GM23338 (cell line): ENCODE measurements around the gene TBC1D12.

Experiments
- CREB1 ChIP-seq: fragments of 250-450 bp; sonication (Bioruptor Pico); IDR thresholded peaks from 2 replicates; pipeline ENCODE4 v1.5.0; 2020; ENCODE audit warnings: low read depth, mild to moderate bottlenecking, moderate library complexity
- EZH2 ChIP-seq: fragments of 200-600 bp; sonication (generic); IDR thresholded peaks from one replicate; pipeline ENCODE4 v1.8.0; 2017; ENCODE audit warnings: antibody characterized with exemption, mild to moderate bottlenecking, low read depth; ENCODE audit not compliant: unreplicated experiment
- EZH2phosphoT487 ChIP-seq: fragments of 200-600 bp; sonication (generic); IDR thresholded peaks from one replicate; pipeline ENCODE4 v1.8.1; 2018; ENCODE audit warnings: antibody characterized with exemption; ENCODE audit not compliant: unreplicated experiment
- JUNB ChIP-seq: IDR thresholded peaks from one replicate; pipeline ENCODE4 v1.6.1; 2016; ENCODE audit warnings: antibody characterized with exemption; ENCODE audit not compliant: unreplicated experiment
- POLR2AphosphoS5 ChIP-seq: IDR thresholded peaks from 2 replicates; pipeline ENCODE4 v1.6.1; 2016; ENCODE audit warnings: antibody characterized with exemption, low read depth
- STAT1 ChIP-seq: IDR thresholded peaks from one replicate; pipeline ENCODE4 v1.6.1; 2016; ENCODE audit warnings: antibody characterized with exemption; ENCODE audit not compliant: unreplicated experiment
- ZNF114 ChIP-seq: fragments of 250-450 bp; sonication (Bioruptor Pico); IDR thresholded peaks from 2 replicates; pipeline ENCODE4 v1.5.0; 2020; ENCODE audit warnings: mild to moderate bottlenecking, moderate library complexity
- ZNF331 ChIP-seq: fragments of 250-450 bp; sonication (Bioruptor Pico); IDR thresholded peaks from 2 replicates; pipeline ENCODE4 v1.5.0; 2020; ENCODE audit warnings: low read depth, mild to moderate bottlenecking, moderate library complexity
- TF ChIP-seq, protein P1 (sequence below), 2 experiments: fragments of 200-600 bp in 1 of 2; sonication (generic) in 1 of 2; conservative IDR thresholded peaks; 2 replicates each; pipeline versions ENCODE4 v1.5.1 to v1.6.1; 2016 to 2017; ENCODE audit warnings: antibody characterized with exemption in 2 of 2, low read depth in 2 of 2, mild to moderate bottlenecking in 2 of 2, moderate library complexity in 1 of 2
- TF ChIP-seq, protein P2 (sequence below): IDR thresholded peaks from one replicate; pipeline ENCODE4 v1.6.1; 2018; ENCODE audit warnings: antibody characterized with exemption; ENCODE audit not compliant: unreplicated experiment
- TF ChIP-seq, protein P3 (sequence below): fragments of 250-450 bp; sonication (Bioruptor Pico); IDR thresholded peaks from 2 replicates; pipeline ENCODE4 v1.5.0; 2020; ENCODE audit warnings: mild to moderate bottlenecking, moderate library complexity
- TF ChIP-seq, protein P4 (sequence below): IDR thresholded peaks from 2 replicates; pipeline ENCODE4 v1.6.1; 2016; ENCODE audit warnings: antibody characterized with exemption

DNA sequence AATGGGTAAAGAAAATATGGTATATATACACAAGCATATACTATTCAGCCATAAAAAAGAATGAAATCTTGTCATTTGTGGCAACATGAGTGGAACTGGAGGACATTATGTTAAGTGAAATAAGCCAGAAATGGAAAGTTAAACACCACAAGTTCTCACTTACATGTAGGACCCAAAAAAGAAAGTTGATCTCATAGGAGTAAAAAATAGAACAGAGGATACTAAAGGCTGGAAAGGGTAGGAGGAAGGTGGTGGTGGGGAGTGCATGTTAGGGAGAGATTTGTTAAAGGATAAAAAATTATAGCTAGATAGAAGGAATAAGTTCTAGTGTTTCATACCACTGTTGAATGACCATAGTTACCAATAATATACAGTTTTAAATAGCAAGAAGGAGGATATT is 48.4 kb downstream of the TBC1D12 start:
- TF ChIP-seq EZH2 (no peak), EZH2phosphoT487 (no peak), POLR2AphosphoS5 (no peak), ZNF114 (CRISPR knock-in tag) (no peak), CREB1 (CRISPR knock-in tag) (no peak), STAT1 (no peak), JUNB (no peak), ZNF331 (no peak)
- TF ChIP-seq, protein P1, sequence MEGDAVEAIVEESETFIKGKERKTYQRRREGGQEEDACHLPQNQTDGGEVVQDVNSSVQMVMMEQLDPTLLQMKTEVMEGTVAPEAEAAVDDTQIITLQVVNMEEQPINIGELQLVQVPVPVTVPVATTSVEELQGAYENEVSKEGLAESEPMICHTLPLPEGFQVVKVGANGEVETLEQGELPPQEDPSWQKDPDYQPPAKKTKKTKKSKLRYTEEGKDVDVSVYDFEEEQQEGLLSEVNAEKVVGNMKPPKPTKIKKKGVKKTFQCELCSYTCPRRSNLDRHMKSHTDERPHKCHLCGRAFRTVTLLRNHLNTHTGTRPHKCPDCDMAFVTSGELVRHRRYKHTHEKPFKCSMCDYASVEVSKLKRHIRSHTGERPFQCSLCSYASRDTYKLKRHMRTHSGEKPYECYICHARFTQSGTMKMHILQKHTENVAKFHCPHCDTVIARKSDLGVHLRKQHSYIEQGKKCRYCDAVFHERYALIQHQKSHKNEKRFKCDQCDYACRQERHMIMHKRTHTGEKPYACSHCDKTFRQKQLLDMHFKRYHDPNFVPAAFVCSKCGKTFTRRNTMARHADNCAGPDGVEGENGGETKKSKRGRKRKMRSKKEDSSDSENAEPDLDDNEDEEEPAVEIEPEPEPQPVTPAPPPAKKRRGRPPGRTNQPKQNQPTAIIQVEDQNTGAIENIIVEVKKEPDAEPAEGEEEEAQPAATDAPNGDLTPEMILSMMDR (conservative IDR thresholded peaks at IDR 0.05; ENCODE audit: low read depth in 2 of 2): no peak
- TF ChIP-seq, protein P2, sequence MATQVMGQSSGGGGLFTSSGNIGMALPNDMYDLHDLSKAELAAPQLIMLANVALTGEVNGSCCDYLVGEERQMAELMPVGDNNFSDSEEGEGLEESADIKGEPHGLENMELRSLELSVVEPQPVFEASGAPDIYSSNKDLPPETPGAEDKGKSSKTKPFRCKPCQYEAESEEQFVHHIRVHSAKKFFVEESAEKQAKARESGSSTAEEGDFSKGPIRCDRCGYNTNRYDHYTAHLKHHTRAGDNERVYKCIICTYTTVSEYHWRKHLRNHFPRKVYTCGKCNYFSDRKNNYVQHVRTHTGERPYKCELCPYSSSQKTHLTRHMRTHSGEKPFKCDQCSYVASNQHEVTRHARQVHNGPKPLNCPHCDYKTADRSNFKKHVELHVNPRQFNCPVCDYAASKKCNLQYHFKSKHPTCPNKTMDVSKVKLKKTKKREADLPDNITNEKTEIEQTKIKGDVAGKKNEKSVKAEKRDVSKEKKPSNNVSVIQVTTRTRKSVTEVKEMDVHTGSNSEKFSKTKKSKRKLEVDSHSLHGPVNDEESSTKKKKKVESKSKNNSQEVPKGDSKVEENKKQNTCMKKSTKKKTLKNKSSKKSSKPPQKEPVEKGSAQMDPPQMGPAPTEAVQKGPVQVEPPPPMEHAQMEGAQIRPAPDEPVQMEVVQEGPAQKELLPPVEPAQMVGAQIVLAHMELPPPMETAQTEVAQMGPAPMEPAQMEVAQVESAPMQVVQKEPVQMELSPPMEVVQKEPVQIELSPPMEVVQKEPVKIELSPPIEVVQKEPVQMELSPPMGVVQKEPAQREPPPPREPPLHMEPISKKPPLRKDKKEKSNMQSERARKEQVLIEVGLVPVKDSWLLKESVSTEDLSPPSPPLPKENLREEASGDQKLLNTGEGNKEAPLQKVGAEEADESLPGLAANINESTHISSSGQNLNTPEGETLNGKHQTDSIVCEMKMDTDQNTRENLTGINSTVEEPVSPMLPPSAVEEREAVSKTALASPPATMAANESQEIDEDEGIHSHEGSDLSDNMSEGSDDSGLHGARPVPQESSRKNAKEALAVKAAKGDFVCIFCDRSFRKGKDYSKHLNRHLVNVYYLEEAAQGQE: no peak
- TF ChIP-seq, protein P3, sequence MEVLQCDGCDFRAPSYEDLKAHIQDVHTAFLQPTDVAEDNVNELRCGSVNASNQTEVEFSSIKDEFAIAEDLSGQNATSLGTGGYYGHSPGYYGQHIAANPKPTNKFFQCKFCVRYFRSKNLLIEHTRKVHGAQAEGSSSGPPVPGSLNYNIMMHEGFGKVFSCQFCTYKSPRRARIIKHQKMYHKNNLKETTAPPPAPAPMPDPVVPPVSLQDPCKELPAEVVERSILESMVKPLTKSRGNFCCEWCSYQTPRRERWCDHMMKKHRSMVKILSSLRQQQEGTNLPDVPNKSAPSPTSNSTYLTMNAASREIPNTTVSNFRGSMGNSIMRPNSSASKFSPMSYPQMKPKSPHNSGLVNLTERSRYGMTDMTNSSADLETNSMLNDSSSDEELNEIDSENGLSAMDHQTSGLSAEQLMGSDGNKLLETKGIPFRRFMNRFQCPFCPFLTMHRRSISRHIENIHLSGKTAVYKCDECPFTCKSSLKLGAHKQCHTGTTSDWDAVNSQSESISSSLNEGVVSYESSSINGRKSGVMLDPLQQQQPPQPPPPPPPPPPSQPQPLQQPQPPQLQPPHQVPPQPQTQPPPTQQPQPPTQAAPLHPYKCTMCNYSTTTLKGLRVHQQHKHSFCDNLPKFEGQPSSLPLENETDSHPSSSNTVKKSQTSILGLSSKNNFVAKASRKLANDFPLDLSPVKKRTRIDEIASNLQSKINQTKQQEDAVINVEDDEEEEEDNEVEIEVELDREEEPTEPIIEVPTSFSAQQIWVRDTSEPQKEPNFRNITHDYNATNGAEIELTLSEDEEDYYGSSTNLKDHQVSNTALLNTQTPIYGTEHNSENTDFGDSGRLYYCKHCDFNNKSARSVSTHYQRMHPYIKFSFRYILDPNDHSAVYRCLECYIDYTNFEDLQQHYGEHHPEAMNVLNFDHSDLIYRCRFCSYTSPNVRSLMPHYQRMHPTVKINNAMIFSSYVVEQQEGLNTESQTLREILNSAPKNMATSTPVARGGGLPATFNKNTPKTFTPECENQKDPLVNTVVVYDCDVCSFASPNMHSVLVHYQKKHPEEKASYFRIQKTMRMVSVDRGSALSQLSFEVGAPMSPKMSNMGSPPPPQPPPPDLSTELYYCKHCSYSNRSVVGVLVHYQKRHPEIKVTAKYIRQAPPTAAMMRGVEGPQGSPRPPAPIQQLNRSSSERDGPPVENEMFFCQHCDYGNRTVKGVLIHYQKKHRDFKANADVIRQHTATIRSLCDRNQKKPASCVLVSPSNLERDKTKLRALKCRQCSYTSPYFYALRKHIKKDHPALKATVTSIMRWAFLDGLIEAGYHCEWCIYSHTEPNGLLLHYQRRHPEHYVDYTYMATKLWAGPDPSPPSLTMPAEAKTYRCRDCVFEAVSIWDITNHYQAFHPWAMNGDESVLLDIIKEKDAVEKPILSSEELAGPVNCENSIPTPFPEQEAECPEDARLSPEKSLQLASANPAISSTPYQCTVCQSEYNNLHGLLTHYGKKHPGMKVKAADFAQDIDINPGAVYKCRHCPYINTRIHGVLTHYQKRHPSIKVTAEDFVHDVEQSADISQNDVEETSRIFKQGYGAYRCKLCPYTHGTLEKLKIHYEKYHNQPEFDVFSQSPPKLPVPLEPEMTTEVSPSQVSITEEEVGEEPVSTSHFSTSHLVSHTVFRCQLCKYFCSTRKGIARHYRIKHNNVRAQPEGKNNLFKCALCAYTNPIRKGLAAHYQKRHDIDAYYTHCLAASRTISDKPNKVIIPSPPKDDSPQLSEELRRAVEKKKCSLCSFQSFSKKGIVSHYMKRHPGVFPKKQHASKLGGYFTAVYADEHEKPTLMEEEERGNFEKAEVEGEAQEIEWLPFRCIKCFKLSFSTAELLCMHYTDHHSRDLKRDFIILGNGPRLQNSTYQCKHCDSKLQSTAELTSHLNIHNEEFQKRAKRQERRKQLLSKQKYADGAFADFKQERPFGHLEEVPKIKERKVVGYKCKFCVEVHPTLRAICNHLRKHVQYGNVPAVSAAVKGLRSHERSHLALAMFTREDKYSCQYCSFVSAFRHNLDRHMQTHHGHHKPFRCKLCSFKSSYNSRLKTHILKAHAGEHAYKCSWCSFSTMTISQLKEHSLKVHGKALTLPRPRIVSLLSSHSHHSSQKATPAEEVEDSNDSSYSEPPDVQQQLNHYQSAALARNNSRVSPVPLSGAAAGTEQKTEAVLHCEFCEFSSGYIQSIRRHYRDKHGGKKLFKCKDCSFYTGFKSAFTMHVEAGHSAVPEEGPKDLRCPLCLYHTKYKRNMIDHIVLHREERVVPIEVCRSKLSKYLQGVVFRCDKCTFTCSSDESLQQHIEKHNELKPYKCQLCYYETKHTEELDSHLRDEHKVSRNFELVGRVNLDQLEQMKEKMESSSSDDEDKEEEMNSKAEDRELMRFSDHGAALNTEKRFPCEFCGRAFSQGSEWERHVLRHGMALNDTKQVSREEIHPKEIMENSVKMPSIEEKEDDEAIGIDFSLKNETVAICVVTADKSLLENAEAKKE (CRISPR knock-in tag): no peak
- TF ChIP-seq, protein P4, sequence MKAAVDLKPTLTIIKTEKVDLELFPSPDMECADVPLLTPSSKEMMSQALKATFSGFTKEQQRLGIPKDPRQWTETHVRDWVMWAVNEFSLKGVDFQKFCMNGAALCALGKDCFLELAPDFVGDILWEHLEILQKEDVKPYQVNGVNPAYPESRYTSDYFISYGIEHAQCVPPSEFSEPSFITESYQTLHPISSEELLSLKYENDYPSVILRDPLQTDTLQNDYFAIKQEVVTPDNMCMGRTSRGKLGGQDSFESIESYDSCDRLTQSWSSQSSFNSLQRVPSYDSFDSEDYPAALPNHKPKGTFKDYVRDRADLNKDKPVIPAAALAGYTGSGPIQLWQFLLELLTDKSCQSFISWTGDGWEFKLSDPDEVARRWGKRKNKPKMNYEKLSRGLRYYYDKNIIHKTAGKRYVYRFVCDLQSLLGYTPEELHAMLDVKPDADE: no peak
